ENCODE data around the gene BRICD5.

Gene BRICD5

DNA sequence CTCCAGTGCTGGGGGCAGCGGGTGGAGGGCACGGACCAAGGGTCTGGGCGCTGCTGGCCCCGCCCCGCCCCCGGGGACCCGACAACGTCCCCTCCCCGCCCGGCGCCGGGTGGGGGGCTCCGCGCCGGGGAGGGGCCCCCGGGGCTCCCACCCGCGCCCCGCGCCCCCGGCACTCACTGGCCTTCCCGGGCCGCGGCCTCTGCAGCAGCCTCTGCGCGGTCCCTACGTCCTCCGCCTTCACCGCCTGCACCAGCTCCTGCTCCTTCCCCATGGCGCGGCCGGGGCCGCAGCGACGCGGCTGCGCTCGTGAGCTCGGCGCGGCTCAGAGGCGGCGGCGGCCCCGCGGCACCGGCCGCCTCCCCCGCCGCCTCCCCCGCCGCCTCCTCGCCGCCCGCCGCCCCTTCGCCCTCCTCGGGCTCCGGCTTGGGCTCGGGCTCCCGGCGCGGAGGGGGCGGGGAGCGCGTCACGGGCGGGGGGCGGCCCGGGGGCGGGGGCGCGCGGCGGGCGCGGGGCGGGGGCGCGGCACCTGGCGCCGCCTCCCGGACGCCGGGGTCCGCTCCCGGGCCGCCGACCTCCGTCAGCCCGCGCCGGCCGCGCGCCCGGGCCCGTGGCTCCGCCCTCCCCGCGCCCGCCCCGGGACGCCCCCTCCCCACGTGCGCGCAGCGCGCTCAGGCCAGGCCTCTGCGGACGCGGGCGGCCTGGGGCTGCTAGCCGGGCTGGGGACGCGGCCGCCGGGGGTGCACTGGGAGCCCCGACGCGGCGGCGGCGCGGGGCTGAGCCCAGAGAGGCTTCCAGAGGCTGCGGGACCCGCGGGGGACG lies 14.3 kb downstream of the BRICD5 start, which contains the start of gene CASKIN1:
CASKIN1 (minus strand) TSS at position 444 of the 819 bp plus-strand sequence; CDS start at position 271, 173 bp downstream.
- DNase-seq: no peak

DNA sequence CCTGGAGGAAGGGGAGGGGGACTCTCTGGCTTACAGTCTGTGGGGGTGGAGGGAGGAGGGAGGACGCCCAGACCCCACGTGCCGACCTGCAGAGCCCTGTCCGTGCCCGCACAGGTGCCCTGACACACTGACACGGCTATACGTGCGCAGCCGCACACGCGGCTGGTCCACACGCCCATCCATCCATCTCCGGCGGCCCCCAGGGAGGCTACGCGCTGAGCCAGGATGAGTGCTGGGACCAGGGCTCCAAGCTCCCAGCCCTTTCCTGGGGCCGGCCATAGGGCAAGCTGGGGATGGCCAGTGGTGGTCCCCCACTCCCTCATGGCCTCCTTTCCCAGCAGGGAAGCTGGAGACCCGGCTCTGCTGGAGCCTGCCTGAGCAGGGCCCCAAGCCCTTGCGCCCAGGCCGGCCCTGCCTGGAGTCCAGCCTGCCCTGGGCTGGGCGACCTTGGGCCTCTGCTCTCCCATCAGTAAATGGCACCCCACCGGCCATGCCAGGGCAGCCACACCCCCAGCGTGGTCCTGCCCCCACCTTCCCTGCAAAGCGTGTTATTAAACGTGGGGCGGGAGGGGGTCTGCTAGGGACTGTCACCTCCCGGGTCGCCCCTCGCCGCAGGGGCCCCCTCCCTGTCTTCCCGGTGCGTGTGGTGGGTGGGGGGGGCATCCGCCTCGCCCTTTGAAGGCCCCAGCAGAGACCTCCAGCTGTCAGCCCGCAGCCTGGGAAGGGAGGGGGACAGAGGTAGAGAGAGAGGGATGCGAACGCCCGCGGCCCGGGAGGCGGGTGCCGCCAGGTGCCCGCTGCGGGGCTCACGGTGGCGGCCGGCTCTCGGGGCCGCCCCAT lies 15.1 kb downstream of the BRICD5 start:
- DNase-seq: no peak

DNA sequence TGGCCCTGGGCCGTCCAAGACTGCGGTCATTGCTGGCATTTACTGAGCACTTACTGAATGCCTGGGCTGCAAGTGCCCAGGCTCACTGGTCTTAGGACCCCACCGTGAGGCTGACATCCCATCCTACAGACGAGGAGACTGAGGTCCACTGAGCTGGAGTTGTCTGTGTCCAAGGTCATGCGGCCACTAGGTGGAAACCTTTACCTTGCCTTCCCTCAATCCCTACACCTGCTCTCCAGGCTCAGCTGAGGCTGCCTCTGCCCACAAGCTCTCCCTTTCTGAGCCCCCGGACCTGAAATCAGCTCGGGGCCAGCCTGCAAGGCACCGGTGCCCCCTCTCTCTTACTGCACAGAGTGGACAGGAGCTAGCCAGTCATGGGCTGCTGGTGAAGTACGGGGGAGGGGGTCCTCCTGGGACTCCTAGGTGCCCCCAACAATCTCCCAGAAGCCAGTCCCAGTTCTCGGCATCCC lies 15.8 kb downstream of the BRICD5 start:
- no peak for DNase-seq

DNA sequence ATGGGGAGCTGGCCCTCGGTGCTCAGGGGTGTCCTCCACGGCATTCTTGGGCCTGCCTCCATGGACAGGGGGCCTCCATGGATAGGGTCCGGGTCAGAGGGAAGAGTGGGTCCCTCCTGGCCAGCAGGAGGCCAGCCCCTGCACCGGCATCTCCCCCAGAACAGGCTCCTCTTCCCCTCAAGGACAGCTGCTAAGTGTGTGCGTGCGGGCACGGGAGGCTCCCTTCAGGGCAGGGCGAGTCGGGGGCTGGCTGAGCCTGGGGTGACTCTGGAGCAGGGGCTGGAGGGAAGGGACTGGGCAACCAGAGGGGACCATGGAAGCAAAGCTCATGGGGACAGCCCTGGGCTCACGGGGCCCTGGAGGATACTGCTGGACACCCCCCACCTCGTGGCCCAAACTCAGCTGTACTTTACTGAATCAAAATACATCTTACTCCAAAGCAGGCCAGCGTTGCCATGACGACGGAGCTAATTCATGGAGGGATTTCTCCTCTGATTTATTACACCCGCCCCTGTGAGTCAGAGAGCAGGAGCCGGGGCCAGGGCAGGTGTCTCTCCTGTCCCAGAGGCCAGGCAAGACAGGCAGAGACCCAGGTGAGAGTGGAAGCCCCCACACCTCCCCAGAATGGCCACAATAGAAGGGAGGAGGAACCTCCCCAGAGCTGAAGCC lies 16.4 kb downstream of the BRICD5 start:
- DNase-seq: no peak

DNA sequence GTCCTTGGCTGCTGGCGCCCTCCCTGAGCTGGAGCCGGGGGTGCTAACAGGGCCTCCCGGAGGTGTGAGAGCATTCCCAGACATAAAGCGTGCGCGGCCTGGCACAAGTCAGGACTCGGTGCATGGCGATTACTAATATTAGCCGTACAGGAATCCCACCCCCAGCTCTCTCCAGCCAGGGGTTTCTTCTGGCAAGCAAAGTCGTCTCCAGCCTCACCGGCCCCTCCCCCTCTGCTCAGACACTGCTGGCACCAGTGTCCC lies 19.3 kb downstream of the BRICD5 start:
- DNase-seq: no peak

DNA sequence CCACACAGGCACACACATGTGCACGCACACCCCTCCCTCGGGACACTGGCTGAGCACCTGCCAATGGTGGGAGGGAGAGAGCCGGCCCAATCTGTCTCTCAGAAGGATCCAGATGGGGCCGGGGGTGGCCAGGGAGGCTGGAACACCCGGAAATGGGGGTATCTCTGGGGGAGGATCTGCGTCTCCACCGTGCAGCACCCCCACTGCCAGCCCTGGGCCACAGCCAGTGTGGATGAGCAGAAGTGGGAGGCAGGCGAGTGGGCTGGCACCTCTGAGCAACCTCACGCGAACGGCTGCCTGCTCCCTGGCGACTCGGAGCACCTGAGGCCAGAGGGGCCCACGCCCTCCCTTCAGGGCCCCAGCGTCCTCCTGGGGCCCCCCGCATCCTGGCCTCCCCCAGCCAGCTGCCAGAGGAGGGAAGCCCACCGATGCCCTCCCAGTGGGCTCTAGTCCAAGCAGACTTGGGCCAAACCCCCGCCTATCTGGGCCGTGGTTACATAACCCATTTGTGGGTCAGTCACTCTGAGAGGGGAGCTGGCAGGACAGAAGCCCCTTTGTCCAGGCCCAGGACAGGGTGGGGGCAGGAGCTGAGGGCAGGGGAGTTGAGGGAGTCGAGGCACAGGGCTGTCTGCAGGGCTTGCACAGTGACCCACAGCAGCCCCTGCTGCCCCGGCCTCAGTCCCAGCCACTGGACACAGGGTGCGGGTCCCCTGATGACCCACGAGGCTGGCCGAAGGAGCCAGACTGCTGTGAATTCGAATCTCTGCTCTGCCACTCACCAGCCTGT lies 19.8 kb downstream of the BRICD5 start:
- DNase-seq: no peak

DNA sequence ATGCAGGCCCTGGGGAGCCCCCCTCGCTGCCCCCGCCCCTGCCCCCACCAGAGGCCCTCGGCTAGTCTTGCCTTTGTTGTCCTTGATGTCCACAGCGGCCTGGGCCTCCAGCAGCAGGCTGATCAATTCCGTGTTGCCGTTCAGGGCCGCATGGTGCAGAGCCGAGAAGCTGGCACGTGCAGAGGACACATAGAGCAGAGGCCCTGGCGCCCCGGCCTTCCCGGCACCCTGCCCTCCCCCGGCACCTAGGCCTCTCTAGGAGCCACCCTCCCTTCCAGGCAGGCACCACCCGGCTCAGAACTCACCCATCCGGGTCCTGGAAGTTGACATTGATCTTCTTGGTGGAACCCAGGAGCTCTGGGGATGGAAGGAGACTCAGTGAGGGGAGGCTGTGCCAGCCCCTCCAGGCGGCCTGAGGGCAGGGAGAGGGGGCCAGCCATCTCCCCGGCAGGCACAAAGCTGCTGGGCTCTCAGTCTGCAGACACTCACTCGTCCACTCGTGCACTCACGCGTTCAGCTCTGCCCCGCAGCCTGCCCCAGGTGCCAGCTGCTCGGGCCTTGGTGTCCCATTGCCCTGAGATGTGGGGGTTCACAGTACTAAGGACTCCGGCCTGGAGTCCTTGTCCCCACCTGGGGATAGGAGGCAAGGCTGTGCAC lies 20.5 kb downstream of the BRICD5 start:
- DNase-seq: no peak

DNA sequence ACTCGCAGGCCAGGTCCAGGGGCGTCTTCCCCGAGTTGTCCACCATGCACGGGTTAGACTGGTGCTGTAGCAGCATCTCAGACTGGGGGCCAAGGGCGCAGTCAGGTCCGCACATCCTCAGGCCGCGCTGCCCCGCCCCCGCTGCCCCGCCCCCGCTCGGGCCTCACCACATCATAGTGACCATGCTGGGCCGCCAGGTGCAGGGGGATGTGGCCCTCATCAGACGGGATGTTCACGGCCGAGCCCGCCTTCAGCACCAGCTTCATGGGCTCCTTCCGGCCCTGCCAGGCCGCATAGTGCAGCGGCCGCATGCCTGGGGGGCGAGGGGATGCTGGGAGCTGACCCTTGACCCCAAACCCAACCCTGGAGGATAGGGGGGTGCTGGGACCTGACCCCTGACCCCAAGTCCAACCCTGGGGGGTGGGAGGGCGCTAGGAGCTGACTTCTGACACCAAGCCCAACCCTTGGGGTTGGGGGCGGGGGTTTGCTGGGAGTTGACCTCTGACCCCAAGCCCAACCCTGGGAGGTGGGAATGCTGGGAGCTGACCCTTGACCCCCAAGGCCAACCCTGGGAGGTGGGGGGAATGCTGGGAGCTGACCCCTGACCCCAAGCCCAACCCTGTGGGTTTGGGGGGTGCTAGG lies 21.3 kb downstream of the BRICD5 start:
- no peak for DNase-seq

DNA sequence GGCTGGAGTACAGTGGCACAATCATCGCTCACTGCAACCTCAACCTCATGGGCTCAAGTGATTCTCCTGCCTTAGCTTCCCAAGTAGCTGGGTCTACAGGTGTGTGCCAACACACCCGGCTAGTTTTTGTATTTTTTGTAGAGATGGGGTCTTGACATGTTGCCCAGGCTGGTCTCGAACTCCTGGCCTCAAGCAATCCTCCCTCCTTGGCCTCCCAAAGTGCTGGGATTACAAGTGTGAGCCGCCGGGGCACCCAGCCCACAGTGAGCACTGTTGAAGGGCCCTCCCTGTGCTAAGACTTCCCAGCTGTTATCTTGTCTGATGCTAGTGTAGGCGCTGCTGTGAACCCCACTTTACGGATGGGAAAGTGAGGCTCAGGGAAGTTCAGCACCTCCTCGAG lies 22.3 kb downstream of the BRICD5 start:
- DNase-seq: no peak

DNA sequence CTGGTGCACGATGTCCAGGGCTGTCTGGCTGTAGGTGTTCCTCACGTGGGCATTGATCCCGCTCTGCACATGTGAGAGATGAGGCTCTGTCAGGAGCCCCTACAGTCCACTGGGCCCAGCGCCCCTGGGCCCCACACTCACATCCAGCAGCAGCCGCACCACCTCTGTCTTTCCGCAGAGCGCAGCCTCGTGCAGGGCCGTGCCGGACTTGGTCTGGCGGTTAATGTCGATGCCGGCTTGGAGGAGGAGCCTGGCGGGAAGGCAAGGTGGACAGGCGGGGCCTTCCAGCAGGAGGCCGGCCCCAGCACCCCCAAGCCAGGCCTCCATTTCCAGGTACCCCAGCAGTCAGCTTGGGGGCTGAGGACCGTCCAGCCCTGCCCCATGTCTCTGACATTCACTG lies 23.5 kb downstream of the BRICD5 start:
- no peak for DNase-seq

DNA sequence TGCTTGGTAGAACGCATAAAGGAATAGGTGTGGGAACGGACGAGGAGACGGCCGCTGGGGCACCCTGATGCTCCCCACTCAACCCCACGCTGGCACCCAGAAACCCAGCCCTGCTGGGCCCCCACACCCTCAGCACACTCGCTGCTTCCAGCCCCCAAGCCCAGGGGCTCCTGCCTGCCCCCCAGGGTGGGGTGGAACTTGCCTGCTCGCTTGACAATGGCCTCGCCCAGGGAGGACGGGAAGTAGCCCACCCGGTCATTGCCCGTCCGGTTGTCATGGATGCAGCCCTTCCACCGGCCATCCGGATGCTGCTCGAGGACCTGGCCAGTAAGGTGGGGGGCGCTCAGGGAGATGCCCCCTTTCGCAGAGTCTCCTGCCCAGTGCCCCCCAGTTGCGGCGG lies 24.2 kb downstream of the BRICD5 start:
- DNase-seq: no peak

DNA sequence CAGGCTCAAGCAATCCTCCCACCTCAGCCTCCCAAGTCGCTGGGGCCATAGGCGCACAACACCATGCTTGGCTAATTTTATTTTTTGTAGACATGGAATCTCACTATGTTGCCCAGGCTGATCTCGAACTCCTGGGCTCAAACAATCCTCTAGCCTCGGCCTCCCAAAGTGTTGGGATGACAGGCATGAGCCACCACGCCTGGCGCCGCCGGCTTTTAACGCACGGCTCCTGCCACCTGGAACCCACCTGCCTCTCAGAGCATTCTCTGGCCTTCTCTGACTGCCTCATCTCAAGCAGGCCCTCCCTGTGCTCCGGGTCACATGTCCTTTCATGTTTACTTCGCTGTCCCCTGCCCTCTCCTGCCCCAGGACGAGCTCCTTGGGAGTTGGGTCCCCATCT lies 24.6 kb downstream of the BRICD5 start:
- no peak for DNase-seq

DNA sequence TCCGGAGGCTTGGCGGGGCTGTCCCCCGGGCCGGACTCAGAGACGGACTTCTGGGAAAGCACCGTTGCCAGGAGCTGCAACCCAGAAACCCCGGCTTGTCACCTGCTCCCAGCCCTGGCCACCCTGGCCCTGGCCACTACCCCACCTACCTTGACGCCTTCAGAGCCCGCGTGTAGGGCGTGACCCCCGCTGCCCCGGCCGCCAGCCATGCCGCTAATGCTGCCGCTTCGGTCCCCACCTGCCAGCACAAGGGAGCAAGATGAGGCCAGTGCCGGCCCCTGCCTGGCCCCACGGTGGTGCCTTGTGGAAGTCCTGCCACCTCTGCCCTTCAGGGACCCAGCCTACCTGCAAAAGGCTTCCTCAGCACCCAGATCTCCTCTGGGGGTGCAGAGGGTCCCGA lies 25.7 kb downstream of the BRICD5 start:
- DNase-seq: no peak

DNA sequence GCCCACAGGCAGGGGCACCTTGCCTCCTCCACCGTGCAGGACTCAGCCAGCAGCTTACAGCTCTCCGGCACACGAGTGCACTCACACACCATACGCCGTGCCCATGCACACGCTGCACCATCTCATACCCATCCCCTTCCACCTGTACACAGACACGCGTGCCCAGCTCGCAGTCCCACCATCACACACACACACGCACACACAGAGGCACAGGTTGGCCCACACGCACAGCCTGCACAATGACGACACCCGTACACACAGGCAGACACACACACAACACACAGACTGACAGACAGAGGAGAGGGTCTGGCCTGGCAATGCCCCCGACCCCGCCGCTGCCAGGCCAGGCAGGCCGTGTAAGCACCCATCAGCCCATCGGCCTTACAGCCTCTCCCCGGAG lies 26.3 kb downstream of the BRICD5 start:
- no peak for DNase-seq

DNA sequence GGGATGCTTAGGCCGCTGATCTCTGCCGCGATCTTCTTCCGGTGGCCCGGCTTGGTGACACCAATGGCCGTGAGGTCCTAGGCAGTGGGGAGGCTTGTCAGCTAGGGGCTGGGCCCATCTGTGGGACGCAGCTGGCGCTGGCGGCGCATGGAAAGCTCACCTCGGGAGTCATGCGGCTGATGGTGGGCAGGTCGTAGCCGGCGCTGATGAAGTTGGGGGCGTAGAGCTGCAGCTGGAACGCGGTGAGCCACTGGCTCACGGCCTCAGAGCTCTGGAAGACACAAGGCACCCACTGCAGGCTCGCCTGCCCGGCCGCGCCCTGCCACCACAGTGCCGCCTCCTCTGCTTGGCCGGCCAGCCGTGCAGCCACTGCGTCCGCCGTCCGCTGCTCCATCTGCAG lies 27.0 kb downstream of the BRICD5 start:
- no peak for DNase-seq

DNA sequence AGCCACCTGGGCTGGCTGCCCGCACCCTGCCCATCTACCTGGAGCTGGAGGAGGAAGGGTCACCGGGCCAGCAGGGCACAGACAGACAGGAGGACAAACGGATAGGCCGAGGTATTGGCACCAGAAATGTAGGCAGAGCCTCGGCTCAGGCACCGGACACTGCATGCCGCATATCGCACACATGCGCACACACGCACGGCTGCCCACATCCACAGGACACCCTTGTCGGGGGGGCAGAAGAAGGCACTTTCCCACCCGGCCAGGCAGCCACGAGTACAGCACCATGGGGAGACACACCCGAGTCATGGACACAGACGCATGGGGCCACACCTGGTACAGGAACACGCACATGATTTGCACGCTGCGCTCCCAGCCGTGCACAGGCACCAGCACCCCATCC lies 28.7 kb downstream of the BRICD5 start:
- DNase-seq: no peak

DNA sequence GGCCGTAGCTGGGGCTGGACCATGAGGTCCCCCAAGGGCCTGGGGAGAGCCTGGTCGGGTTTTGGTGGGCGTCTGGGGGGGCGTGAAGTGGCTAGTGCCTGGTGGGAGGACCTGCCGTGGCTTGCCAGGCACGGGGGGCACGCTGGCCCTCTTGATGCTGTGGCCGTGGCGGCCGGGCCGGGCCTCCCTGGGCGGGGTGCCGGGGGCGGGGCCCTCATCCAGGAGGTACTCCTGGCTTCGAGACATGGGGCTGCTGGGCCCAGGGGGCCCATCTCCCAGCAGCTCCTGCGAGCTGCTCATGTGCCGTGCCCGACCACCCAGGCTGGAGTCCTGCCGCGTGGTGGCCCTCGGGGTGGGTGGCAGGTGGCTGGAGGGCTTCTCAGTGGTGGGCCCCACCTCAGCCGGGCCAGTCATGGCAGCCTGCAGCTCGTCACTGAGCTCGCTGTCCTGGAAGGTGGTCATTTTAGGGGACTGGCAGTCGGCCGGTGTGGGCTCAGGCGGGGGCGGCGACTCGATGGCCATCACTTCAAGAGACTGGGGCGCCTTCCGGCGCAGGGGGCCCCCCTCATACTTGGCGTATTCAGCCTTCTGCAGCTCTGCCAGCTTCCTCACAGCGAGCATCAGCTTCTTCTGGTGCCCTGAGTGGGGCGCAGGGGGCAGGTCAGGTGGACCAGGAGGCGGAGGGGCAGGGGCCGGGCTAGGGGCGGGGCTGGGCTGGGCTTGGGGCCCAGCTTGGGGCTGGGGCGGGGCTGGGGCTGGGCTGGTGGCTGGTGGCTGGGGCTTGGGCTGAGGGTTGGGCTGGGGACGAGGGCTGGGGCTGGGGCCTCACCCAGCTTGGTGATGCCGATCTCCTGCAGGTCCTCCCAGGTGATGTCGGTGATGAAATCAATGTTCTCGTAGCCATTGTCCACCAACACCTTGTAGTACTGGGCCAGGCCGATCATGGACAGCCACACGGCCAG lies 29.4 kb downstream of the BRICD5 start:
- DNase-seq: no peak

DNA sequence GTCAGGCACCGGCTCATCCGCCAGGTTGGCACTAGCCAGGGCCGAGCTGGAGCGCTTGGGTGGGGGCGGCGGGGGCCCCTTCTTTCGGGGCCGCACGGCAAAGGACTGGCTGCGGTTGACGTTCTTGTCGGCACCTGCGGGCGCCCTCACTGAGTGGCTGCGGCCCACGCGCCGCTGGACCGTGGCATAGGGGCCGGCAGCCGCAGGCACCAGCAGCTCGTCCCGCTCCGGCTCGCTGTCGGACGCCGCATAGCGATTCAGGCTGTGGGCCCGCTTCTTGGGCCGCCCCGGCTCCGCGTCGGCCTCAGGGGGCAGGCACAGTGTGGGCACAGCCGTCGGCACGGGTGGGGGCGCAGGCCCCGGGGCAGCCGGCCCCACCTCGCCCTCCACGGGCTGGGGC lies 30.2 kb downstream of the BRICD5 start:
- DNase-seq: no peak

DNA sequence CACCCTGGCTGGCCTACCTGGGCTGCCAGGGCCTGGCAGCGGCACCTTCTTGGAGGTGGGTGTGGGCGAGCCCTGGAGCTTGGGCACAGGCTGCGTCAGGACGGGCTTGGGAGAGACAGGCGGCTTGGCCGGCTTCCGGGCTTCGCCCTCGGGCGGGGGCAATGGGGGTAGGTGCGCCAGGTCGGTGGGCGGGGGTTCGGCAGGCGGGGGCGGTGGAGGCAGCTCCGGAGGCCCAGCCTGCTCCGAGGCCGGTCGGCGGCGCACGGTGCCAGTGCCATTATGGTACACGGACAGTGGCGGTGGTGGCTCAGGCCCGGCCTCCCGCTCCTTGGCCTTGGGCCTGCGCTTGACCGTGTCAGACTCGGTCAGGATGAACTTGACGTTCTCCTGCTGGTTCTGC lies 31.1 kb downstream of the BRICD5 start:
- DNase-seq: no peak

DNA sequence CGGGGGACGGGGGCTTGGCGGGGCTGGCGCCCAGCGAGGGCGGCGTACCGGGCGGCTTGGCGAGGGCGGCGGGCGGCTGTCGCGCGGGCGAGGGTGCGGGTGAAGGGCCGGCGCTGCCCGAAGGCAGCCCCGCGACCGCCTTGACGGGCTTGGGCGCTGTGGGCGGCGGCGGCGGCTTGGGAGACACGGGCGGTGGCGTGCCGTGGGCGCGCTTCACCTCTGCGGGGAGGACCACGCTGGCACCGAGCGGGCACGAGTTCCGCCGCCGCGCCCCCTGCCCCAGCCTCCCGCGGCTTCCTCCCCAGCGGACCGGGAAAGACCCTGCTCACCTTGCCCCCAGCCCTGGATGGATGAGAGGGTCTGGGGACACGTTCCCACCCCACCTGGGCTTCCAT lies 31.6 kb downstream of the BRICD5 start:
- DNase-seq: no peak

Measured in activated CD4-positive, CD25-positive, alpha-beta regulatory T cell treated with anti-CD3 and anti-CD28 coated beads, Interleukin-2, amount 50 U/mL, for 72 hours (primary cell).